Glutamatergic neuron (in vitro differentiated cells): ENCODE measurements around the gene TNFSF8. TPM values are rescaled to one million over a fixed set of nuclear protein-coding genes. Genes with fewer than 3 reads are reported as not detected.

Source experiments
- DNase-seq: peaks from one replicate; pipeline ENCODE4 v3.0.0; 2022
- H3K27ac Mint-ChIP-seq: one replicate; pipeline ENCODE4 v1.8.0; 2020; ENCODE audit warnings: mild to moderate bottlenecking, mixed read lengths, inconsistent platforms; ENCODE audit not compliant: unreplicated experiment
- H3K27me3 Mint-ChIP-seq: one replicate; pipeline ENCODE4 v1.8.0; 2020; ENCODE audit warnings: mild to moderate bottlenecking, moderate library complexity, mixed read lengths, inconsistent platforms; ENCODE audit not compliant: unreplicated experiment
- H3K36me3 Mint-ChIP-seq: one replicate; pipeline ENCODE4 v1.8.0; 2020; ENCODE audit warnings: mild to moderate bottlenecking, mixed read lengths, inconsistent platforms; ENCODE audit not compliant: unreplicated experiment
- H3K4me1 Mint-ChIP-seq: one replicate; pipeline ENCODE4 v1.8.0; 2020; ENCODE audit warnings: mild to moderate bottlenecking, low read depth, mixed read lengths, inconsistent platforms; ENCODE audit not compliant: unreplicated experiment
- H3K4me3 Mint-ChIP-seq: one replicate; pipeline ENCODE4 v1.8.0; 2020; ENCODE audit warnings: mild to moderate bottlenecking, mixed read lengths, inconsistent platforms; ENCODE audit not compliant: unreplicated experiment
- H3K9me3 Mint-ChIP-seq: one replicate; pipeline ENCODE4 v1.8.0; 2020; ENCODE audit warnings: mild to moderate bottlenecking, moderate library complexity, mixed read lengths, inconsistent platforms; ENCODE audit not compliant: unreplicated experiment
- CTCF ChIP-seq: fragments of 200-600 bp; sonication (generic); IDR thresholded peaks from one replicate; pipeline ENCODE4 v1.5.0; 2021; ENCODE audit not compliant: partially characterized antibody, unreplicated experiment
- total RNA-seq: library from RNA; stranded (reverse); fragmentation: NEBNext Ultra II Directional; extraction: Animal tissue kit (Norgen Biotek cat#: 25700); gene quantifications from one replicate; pipeline ENCODE4 v1.2.1, GENCODE V29; 2021; ENCODE audit not compliant: unreplicated experiment

Gene TNFSF8
- total RNA-seq, 1 donor from 2014 or later, result not detected

- no peaks in the 10 kb centered on the region for H3K27me3 Mint-ChIP-seq
Measured at GRCh38 chr9:114968671-114969070, 38.3 kb upstream of the TNFSF8 start.

GRCh38 chr9:114965564-114965963 is 35.2 kb upstream of the TNFSF8 start:
- no peak for DNase-seq
- H3K27ac Mint-ChIP-seq, result no peak overlapping the region
- H3K9me3 Mint-ChIP-seq, result peaks cover 3% of the 10 kb centered on the region
- H3K4me3 Mint-ChIP-seq, result no peak overlapping the region
- H3K36me3 Mint-ChIP-seq, result peaks cover 15% of the 10 kb centered on the region
- H3K4me1 Mint-ChIP-seq, result no peaks in the 10 kb centered on the region
- H3K27me3 Mint-ChIP-seq, result no peaks in the 10 kb centered on the region
- TF ChIP-seq CTCF, result no peak

More at GRCh38 chr9:114968671-114969070, 38.3 kb upstream of the TNFSF8 start:
- no peak for DNase-seq
- Mint-ChIP-seq H3K4me3 (no peak overlapping the region), H3K27ac (no peak overlapping the region), H3K4me1 (no peaks in the 10 kb centered on the region), H3K9me3 (no peaks in the 10 kb centered on the region), H3K36me3 (no peaks in the 10 kb centered on the region)
- no peak for TF ChIP-seq CTCF

GRCh38 chr9:114962809-114963208 is 32.4 kb upstream of the TNFSF8 start:
- Mint-ChIP-seq H3K27me3 (no peaks in the 10 kb centered on the region), H3K27ac (no peak overlapping the region), H3K4me1 (no peaks in the 10 kb centered on the region), H3K4me3 (no peak overlapping the region), H3K9me3 (peaks cover 3% of the 10 kb centered on the region), H3K36me3 (peaks cover 24% of the 10 kb centered on the region)
- TF ChIP-seq CTCF, result no peak
- DNase-seq, result no peak

GRCh38 chr9:114960276-114960675 is 29.9 kb upstream of the TNFSF8 start:
- no peak for TF ChIP-seq CTCF
- DNase-seq, result no peak
- H3K27ac Mint-ChIP-seq, result no peak overlapping the region
- H3K9me3 Mint-ChIP-seq, result peaks cover 3% of the 10 kb centered on the region
- H3K4me3 Mint-ChIP-seq, result no peak overlapping the region
- H3K27me3 Mint-ChIP-seq, result no peaks in the 10 kb centered on the region
- H3K36me3 Mint-ChIP-seq, result peaks cover 29% of the 10 kb centered on the region
- H3K4me1 Mint-ChIP-seq, result no peaks in the 10 kb centered on the region

- Mint-ChIP-seq H3K4me1 (no peaks in the 10 kb centered on the region), H3K36me3 (peaks cover 29% of the 10 kb centered on the region), H3K27ac (no peak overlapping the region), H3K27me3 (no peaks in the 10 kb centered on the region), H3K9me3 (peaks cover 3% of the 10 kb centered on the region), H3K4me3 (no peak overlapping the region)
- TF ChIP-seq CTCF, result no peak
- no peak for DNase-seq
Measured at GRCh38 chr9:114958844-114959235, 28.4 kb upstream of the TNFSF8 start.
